ENCODE measurements around the gene ELAVL2. TPM values are rescaled to one million over a fixed set of nuclear protein-coding genes. Genes with fewer than 3 reads are reported as not detected.

The ELAVL2 gene
- polyA plus RNA-seq, 3 donors = 1.5 to 4.2 (median 3.3) TPM

DNA sequence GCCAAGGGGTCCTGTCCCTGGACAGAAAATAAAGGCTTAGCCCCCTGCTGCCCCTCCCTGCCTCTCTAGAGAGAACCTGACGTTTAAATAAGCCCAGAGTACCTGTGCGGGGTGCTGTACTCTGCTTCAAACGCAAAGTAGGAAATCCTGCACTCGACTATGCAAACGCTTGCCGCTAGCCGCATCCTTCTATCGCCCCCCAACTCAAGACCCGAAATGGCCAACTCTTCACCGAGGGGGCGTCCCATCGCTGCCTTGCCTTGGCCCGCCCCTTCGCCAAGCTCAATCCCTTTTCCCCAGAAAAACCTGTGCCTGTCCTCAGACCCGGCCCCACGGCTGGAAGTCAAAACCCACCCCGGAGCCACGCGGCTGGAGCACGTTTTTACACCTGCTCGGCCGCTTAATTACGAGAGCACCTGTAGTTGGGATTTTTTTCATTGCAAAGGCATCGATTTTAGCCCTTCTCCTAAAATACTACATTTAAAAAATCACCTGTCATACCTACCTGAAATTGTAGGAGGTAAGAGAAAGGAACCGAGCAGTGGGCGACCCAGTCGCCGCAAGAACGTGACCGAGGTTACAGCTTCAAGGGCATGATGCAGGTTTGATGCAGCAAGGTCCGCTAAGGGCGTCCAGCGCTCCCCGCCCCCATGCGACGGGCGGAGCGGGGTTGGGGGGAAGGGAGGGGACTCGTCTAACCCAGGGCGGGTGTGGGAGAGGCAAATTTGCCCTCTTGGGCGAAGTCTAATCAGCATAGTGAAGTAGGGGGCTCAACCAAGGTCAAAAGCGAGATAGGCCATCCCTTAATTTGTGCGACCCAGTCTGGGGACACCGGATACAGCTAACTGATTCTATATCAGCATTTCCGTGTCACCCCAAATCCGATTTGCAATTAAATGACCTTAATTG lies 3.5 kb downstream of the ELAVL2 start:
- no peak for DNase-seq

DNA sequence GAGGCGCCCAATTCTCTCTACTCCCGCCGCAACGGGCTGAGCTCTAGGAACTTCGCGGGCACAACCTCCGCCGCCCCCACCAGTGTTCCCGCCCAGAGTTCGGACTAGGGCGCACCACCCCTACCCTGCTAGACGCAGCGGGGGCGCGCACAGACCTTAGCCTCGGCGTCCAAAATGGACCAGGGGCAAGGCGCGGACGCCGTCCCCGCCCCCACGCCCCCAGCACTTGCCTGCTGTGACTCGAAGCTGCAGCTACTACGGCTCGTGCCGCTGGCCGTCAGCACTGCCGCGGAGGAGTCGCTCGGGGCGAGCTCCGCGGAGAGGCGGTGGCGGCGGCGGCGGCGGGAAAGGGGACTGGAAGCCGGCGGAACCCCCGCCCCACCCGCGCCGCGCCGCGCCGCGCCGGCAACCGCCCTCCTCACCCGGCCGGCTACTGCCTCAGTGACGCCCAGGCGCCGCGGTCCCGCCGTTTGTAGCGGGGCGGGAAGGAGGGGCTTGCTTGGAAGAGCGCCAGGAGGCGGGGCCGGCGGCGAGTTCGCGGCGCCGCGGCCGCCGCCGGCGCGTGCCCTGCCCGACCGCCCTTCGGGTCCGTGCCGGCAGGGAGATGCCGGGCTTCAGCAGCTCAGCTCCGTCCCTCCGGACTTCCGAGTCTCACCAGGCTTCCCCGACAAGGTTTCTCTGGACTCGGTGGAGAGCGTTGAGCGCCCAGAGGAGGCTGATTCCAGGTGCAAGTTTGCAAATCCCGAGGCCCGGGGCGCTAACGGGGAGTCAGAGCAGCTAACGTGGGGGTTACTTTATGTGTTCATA lies 4.5 kb downstream of the ELAVL2 start:
- DNase-seq = no peak

GRCh38 chr9:23820451-23821374 lies 5.3 kb downstream of the ELAVL2 start:
- DNase-seq = no peak

- no peak for DNase-seq
Measured at GRCh38 chr9:23819403-23819802, 6.6 kb downstream of the ELAVL2 start.

- DNase-seq = no peak
Measured at GRCh38 chr9:23814243-23814642, 11.8 kb downstream of the ELAVL2 start.

GRCh38 chr9:23812673-23813072 lies 13.4 kb downstream of the ELAVL2 start:
- DNase-seq = no peak

DNA sequence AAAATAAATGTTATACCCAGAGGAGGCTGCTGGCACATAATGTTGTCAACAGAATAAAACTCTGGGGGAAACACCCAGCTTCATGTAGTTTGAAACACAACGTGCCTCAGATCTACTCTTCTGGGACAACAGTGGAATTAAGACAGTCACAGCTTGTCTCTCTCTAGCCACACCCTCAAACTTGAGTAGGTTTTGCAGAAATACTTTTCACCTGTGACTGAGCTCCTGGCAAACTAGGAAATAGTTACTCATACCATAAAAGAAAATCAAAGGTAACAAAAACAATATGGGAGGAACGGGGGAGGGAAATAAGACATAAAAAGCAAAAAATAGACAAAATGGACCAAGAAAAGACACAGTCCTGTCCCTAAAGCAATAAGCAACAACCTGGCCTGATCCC lies 14.4 kb downstream of the ELAVL2 start:
- no peak for DNase-seq

DNA sequence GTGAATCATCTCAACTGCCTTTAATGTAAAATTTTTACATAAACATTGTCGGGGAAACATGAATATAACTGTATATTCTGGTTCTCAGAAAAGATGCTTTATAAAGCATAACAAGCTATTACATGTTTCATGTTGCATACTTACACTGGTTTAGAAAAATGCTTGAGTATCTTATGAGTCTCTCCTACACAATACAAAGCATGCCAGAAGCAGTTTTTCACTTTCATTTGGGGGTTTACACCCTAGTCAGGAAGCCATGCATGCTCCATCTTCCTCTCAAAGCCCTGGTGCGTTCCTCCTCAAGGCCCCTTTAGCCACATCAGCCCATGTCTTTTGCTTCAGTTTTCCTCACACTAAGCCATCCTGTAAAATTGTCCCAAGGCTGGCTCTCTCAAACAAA lies 22.8 kb downstream of the ELAVL2 start:
- no peak for DNase-seq

- DNase-seq = no peak
Measured at GRCh38 chr9:23801523-23801922, 24.5 kb downstream of the ELAVL2 start.

DNA sequence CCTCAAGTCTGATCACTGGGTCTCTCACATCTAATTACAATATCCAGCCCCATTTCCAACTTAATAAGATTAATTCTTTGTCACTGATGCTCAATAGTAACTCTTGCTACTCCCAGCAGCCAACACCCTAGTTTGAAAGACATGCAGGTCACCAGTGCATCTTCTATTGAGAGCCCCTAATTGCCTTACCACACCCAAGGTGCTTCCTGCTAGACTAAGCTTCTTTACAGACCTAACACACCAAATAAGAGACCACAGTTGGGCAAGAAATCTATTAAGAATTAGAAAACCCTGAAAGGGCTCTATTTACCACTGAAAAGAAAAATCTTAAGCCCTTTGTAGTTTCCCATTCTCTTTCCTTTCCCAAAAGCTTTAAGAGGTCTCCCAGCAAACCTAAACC lies 26.5 kb downstream of the ELAVL2 start:
- DNase-seq = no peak

- no peak for DNase-seq
Measured at GRCh38 chr9:23798325-23798724, 27.7 kb downstream of the ELAVL2 start.

- no peak for DNase-seq
Measured at GRCh38 chr9:23796209-23796608, 29.8 kb downstream of the ELAVL2 start.

GRCh38 chr9:23790351-23791260 lies 35.4 kb downstream of the ELAVL2 start:
- no peak for DNase-seq

DNA sequence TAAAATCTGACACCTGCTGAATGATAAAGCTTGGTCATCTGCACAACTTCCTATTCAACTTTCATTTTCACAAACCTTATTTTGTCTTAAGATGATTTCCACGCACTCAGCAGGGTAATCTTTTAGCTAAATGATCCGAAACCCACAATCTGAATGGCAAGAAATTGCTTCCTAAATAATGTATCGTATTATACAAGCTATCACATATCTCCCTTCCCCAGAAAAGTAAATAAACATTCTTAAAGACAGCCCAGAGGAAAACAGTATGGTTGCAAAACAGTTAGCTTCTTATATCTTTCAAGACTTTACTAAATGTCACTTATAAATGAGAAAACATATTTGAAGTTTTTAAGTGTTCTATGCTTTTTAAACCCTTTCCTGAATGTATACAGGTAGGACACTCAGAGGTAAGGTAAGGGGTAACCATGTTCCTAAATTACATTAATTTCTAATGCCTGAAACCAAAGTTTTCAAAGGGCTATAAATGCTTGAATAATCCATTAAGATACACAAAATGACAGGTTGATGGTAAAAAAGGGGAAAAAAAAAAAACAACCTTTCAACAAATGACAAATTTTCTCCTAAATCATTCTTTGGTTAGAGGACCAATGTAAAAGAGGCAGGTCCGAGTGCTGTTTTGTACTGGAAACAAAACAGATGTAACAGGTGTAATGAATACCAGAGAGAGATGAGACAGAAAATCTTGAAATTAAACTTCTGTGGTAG lies 36.3 kb downstream of the ELAVL2 start:
- no peak for DNase-seq

DNA sequence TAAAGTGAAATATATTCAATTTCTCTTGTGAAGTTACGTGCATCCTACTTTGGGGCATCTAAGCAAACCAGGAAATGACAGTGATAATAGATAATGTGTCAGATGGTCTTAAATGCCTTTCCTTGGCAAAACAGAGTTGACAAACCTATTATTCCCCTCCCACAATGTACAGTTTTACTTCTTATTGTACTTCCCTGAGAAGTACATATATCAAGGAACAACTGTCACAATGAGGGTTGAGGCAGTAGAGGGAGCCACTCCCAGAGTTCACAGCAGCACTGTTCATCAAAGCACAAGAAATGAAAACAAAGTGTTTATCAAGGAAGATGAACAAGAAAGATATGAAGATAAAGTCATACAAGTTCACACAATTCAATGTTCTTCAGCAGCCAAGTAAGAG lies 41.1 kb downstream of the ELAVL2 start:
- no peak for DNase-seq

DNA sequence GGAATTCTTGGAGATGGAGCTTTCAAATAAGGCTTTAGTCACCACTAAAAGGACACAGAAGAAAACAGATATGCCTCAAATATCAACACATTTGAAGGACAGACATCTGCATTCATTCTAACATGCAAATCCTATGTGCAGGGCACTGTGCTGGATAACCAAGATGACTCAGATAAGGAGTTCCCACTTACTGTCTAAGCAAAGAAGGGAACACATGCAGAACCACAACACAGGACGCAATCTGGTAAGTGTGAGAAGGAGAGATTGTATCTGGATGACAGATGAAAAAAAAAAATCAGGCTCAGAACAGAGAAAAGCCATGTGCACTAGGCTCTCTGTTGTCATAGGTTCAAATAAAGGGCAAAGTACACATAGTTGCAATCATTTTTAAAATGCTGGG lies 42.5 kb downstream of the ELAVL2 start:
- DNase-seq = no peak

GRCh38 chr9:23779220-23779619 lies 46.8 kb downstream of the ELAVL2 start:
- no peak for DNase-seq

GRCh38 chr9:23777328-23777727 lies 48.7 kb downstream of the ELAVL2 start:
- DNase-seq = no peak

DNA sequence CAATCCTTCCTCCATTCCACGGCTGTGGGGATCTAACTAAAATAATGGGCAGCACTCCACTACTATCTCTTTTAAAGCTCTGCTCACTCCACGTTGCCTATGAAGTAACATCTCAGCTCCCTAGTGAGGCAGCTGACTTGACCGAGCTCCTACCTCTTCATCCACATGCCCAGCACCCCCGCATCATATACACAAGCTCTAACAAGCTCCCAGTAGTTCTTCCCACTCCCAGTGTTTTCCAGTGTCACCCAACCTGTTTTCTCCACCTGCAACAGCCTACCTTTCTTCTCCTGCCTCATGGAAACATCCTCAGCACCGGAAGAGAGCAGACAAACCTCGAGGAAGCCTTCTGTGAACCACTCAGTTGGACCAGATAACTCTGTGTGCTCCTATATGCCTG lies 50.5 kb downstream of the ELAVL2 start:
- DNase-seq = no peak

DNA sequence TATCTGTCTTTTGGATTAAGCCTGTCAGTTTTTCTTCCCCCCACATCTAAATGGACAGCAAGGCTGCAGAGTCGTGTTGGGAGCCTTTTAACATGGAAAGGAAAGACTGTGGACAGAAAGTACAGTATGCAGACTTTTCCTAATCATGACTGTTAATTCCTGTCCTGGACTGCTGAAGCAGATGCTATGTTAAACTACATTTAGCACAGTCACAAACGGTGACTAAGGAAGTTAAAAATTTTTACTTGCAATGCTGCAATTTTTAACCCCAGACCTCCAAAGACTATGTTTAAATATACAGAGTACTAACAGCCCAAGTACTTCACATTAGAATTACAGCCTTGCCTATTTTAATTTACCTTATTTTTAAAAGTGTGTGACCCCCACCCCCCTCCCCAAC lies 51.8 kb downstream of the ELAVL2 start:
- DNase-seq = no peak
